ENCODE results near the gene C6orf163.

C6orf163 gene

DNA sequence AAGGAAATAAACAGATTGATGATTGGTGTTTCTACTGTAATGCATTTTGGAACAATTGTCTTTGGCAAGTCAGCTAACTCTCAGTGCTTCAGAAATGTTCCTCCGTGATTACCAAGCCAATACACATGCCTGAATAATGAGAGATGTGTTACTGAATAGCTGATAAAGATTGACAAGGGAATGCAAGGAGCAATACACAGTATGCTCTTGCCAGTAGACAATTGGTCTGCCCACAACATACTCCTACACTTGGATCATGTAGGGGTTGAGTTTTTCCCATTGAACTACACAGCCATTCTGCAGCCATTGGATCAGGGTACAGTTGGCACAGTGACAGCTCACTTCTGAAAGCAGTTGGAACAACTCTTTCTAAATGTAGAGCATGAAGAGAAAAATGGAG, 9.9 kb upstream of the C6orf163 start:
- no peak overlapping the region for H3K4me3 ChIP-seq (ENCODE audit: low read depth, low read length)
- DNase-seq (ENCODE audit: low read depth), result no peak
- TF ChIP-seq MYC (IDR thresholded peaks at IDR 0.05; ENCODE audit: low read depth, low read length) (no peak), POLR2A (IDR thresholded peaks at IDR 0.05; ENCODE audit: extremely low read depth, insufficient read length) (no peak)
- TF ChIP-seq, protein P1, sequence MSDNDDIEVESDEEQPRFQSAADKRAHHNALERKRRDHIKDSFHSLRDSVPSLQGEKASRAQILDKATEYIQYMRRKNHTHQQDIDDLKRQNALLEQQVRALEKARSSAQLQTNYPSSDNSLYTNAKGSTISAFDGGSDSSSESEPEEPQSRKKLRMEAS (IDR thresholded peaks at IDR 0.05; ENCODE audit: low read depth, low read length), result no peak
- TF ChIP-seq, protein P2, sequence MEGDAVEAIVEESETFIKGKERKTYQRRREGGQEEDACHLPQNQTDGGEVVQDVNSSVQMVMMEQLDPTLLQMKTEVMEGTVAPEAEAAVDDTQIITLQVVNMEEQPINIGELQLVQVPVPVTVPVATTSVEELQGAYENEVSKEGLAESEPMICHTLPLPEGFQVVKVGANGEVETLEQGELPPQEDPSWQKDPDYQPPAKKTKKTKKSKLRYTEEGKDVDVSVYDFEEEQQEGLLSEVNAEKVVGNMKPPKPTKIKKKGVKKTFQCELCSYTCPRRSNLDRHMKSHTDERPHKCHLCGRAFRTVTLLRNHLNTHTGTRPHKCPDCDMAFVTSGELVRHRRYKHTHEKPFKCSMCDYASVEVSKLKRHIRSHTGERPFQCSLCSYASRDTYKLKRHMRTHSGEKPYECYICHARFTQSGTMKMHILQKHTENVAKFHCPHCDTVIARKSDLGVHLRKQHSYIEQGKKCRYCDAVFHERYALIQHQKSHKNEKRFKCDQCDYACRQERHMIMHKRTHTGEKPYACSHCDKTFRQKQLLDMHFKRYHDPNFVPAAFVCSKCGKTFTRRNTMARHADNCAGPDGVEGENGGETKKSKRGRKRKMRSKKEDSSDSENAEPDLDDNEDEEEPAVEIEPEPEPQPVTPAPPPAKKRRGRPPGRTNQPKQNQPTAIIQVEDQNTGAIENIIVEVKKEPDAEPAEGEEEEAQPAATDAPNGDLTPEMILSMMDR (IDR thresholded peaks at IDR 0.05; ENCODE audit: low read depth, low read length), result no peak

DNA sequence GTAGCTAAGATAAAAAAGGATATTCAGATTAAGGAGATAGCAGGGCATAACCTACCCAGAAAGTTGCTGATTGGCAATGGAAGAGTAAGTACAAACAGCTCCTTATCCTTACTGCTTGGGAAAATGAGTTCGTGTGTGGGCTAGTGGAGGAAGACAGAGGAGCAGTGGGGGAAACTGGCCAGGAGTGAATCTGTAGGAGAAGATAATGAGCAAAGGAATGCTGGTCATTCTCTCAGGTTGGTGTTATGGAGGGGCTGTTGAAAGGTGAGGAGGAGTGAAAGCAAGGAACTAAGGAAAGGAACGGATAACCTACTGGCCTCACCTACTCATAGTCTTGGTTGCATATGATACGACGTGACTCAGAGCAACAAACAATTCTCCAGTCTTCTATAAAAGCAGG, 8.2 kb upstream of the C6orf163 start:
- DNase-seq (ENCODE audit: low read depth), result no peak
- H3K4me3 ChIP-seq (ENCODE audit: low read depth, low read length), result no peak overlapping the region
- TF ChIP-seq, protein P1 (IDR thresholded peaks at IDR 0.05; ENCODE audit: low read depth, low read length), result no peak
- no peak for TF ChIP-seq POLR2A (IDR thresholded peaks at IDR 0.05; ENCODE audit: extremely low read depth, insufficient read length)
- TF ChIP-seq, protein P2 (IDR thresholded peaks at IDR 0.05; ENCODE audit: low read depth, low read length), result no peak
- no peak for TF ChIP-seq MYC (IDR thresholded peaks at IDR 0.05; ENCODE audit: low read depth, low read length)

DNA sequence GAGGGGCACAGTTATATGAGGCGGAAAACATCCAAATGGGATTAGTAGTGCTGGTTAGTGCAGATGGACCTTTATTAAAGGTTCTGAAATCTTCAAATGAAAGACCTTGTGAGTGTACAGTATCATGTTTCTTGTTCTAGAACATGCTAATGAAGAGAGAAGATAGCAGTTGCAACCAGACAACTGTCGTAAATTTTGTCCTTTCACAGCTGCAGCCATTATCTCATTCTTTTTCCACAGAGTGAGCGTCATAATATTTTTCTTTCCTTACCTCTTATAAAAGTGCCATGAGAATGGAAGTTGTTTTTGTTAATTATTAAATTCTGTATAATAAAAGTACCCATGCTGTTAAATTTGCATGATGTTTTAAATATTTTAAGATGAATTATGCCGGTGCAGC, 4.4 kb upstream of the C6orf163 start:
- H3K4me3 ChIP-seq (ENCODE audit: low read depth, low read length), result no peak overlapping the region
- DNase-seq (ENCODE audit: low read depth), result no peak
- TF ChIP-seq, protein P1 (IDR thresholded peaks at IDR 0.05; ENCODE audit: low read depth, low read length), result no peak
- TF ChIP-seq, protein P2 (IDR thresholded peaks at IDR 0.05; ENCODE audit: low read depth, low read length), result no peak
- no peak for TF ChIP-seq MYC (IDR thresholded peaks at IDR 0.05; ENCODE audit: low read depth, low read length)
- no peak for TF ChIP-seq POLR2A (IDR thresholded peaks at IDR 0.05; ENCODE audit: extremely low read depth, insufficient read length)

DNA sequence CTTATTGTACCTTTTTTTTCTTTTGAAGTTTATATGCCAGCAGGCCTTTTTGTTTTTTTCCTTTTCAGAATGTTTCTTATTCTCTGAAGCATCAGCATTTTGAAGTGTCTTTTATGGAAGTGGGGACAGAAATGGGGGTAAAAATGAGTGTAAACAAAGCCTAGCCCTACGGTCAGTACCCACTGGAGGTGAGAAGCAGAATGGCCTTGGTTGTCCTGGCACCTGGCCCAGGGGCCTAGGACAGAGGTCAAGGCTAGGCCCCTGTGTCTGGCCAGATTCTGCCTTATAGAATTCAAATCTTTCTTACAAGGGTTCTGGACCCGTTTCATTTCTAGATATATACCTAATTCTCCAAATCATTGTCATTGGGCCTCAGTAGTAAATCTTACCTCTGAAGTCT, 3.5 kb upstream of the C6orf163 start:
- no peak for TF ChIP-seq MYC (IDR thresholded peaks at IDR 0.05; ENCODE audit: low read depth, low read length)
- TF ChIP-seq, protein P1 (IDR thresholded peaks at IDR 0.05; ENCODE audit: low read depth, low read length), result no peak
- TF ChIP-seq POLR2A (IDR thresholded peaks at IDR 0.05; ENCODE audit: extremely low read depth, insufficient read length), result no peak
- TF ChIP-seq, protein P2 (IDR thresholded peaks at IDR 0.05; ENCODE audit: low read depth, low read length), result no peak
- no peak for DNase-seq (ENCODE audit: low read depth)
- H3K4me3 ChIP-seq (ENCODE audit: low read depth, low read length), result no peak overlapping the region

DNA sequence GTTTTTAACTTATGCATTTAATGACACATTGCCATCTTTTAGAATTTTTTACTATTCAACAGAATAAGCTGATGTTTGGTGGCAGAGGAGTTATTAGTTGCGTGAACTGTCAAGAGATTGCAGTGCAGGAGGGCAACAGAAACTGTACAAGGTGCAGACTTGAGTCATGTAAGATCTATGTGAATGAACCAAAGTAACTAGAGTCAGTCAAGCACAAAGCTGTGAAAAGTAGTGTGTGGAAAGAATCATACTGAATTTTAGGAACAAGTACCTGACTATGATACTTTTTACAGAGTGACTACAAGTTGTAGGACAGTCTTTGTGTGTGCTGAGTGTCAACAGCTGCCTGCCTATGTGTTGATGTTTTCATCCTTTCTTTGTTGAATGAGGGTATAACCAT, 2.7 kb upstream of the C6orf163 start:
- no peak for DNase-seq (ENCODE audit: low read depth)
- TF ChIP-seq, protein P1 (IDR thresholded peaks at IDR 0.05; ENCODE audit: low read depth, low read length), result no peak
- H3K4me3 ChIP-seq (ENCODE audit: low read depth, low read length), result no peak overlapping the region

DNA sequence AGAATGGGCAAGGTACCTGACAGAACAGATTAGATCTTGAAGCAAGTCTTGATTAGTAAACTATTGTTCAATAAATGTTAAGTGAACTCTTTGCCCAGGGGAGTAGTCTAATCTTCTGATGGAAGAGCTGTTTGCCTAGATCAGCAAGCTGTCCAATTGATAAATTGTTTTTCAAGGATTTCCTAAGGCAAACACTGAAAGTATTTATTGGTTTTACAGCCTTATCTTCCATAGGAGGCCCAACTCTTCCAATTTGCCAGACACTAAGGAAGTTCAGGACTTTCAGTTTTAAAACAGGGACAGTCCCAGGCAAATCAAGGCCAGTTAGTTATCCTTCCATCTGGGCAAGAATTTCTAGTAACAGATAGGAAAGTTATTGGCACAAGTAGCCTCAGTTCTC, 1.8 kb upstream of the C6orf163 start:
- no peak for TF ChIP-seq MYC (IDR thresholded peaks at IDR 0.05; ENCODE audit: low read depth, low read length)
- TF ChIP-seq, protein P2 (IDR thresholded peaks at IDR 0.05; ENCODE audit: low read depth, low read length), result no peak
- TF ChIP-seq POLR2A (IDR thresholded peaks at IDR 0.05; ENCODE audit: extremely low read depth, insufficient read length), result no peak
- TF ChIP-seq, protein P1 (IDR thresholded peaks at IDR 0.05; ENCODE audit: low read depth, low read length), result no peak
- no peak for DNase-seq (ENCODE audit: low read depth)
- H3K4me3 ChIP-seq (ENCODE audit: low read depth, low read length), result no peak overlapping the region
